HEK293T (cell line): Measurements from ENCODE around the gene B3GAT2.

ENCODE experiments used
- CTCF ChIA-PET: fragments of 350-600 bp; formaldehyde crosslinking; extraction: SDS; loops from one replicate; lab custom pipeline; 2021; ENCODE audit warnings: antibody characterized with exemption, inconsistent platforms; lab: Yijun Ruan, JAX
- POLR2A ChIA-PET: fragments of 350-600 bp; formaldehyde crosslinking; extraction: SDS; loops from one replicate; lab custom pipeline; 2020; ENCODE audit warnings: antibody characterized with exemption, inconsistent platforms; lab: Yijun Ruan, JAX
- DNase-seq: peaks from one replicate; pipeline ENCODE4 v3.0.0; 2012; ENCODE audit warnings: mixed read lengths; ENCODE audit errors: extremely low spot score
- ARNT ChIP-seq: fragments of 450-650 bp; IDR thresholded peaks from 2 replicates; pipeline ENCODE4 v1.6.1; 2017; ENCODE audit warnings: mild to moderate bottlenecking
- BHLHE40 ChIP-seq: fragments of 450-650 bp; IDR thresholded peaks from 2 replicates; pipeline ENCODE4 v1.6.1; 2016; ENCODE audit warnings: mild to moderate bottlenecking, moderate library complexity, borderline replicate concordance
- CTBP1 ChIP-seq: fragments of 450-650 bp; IDR thresholded peaks from 2 replicates; pipeline ENCODE4 v1.6.1; 2016; ENCODE audit warnings: borderline replicate concordance
- ELF4 ChIP-seq: fragments of 450-650 bp; IDR thresholded peaks from 2 replicates; pipeline ENCODE4 v1.6.1; 2017; ENCODE audit warnings: antibody characterized with exemption
- FOXA1 ChIP-seq: fragments of 450-650 bp; IDR thresholded peaks from 2 replicates; pipeline ENCODE4 v1.6.1; 2016; ENCODE audit warnings: mild to moderate bottlenecking
- FOXK2 ChIP-seq: fragments of 450-650 bp; IDR thresholded peaks from 2 replicates; pipeline ENCODE4 v1.6.1; 2016; ENCODE audit warnings: mild to moderate bottlenecking
- FOXM1 ChIP-seq: fragments of 450-650 bp; IDR thresholded peaks from 2 replicates; pipeline ENCODE4 v1.6.1; 2017; ENCODE audit warnings: mild to moderate bottlenecking, borderline replicate concordance
- HDGF ChIP-seq: fragments of 450-650 bp; IDR thresholded peaks from 2 replicates; pipeline ENCODE4 v1.6.1; 2017; ENCODE audit warnings: antibody characterized with exemption, borderline replicate concordance
- L3MBTL2 ChIP-seq: fragments of 450-650 bp; conservative IDR thresholded peaks from 2 replicates; pipeline ENCODE4 v1.6.1; 2016; ENCODE audit warnings: mild to moderate bottlenecking
- LEF1 ChIP-seq: fragments of 450-650 bp; IDR thresholded peaks from 2 replicates; pipeline ENCODE4 v1.6.1; 2017; ENCODE audit warnings: mild to moderate bottlenecking, borderline replicate concordance
- NFRKB ChIP-seq: fragments of 450-650 bp; IDR thresholded peaks from 2 replicates; pipeline ENCODE4 v1.6.1; 2016; ENCODE audit warnings: mild to moderate bottlenecking, moderate library complexity
- SP1 ChIP-seq: fragments of 450-650 bp; IDR thresholded peaks from 2 replicates; pipeline ENCODE4 v1.6.1; 2017
- SUZ12 ChIP-seq: fragments of 450-650 bp; IDR thresholded peaks from 2 replicates; pipeline ENCODE4 v1.6.1; 2016; ENCODE audit warnings: mild to moderate bottlenecking
- TARDBP ChIP-seq: fragments of 450-650 bp; IDR thresholded peaks from 2 replicates; pipeline ENCODE4 v1.6.1; 2016
- ZNF384 ChIP-seq: fragments of 450-650 bp; IDR thresholded peaks from 2 replicates; pipeline ENCODE4 v1.6.1; 2016
- TF ChIP-seq, protein P1 (sequence below): fragments of 450-650 bp; IDR thresholded peaks from 2 replicates; pipeline ENCODE4 v1.6.1; 2016

B3GAT2 gene

GRCh38 chr6:70957284-70957617 lies 391 bp upstream of the B3GAT2 start:
- no peak for DNase-seq
- TF ChIP-seq SUZ12 (no peak), TARDBP (no peak), FOXA1 (no peak), ZNF384 (no peak), ARNT (no peak), FOXM1 (no peak), ELF4 (no peak), CTBP1 (no peak), BHLHE40 (no peak), LEF1 (no peak), SP1 (no peak), L3MBTL2 (no peak)
- ChIA-PET POLR2A (no interaction called here), CTCF (no interaction called here)

DNA sequence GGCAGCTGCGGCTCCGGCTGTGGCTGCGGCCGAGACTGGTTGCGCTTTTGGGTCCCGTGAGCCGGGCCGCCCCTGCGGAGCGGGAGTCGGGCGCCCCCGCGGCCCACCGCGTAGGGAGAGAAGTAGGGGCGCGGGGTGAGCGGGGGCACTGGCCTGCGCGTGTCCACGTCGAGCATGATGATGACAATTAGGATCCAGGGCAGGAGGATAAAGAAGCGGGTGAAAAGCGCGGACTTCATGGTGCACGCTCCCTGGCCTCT lies 739 bp downstream of the B3GAT2 start:
- ChIA-PET CTCF (interaction anchor here (0.7 to 1.6 kb wide), 16 partner anchors 11 to 735 kb away, joined by 3 to 10 read pairs (median 3); no protein-coding TSS in a partner anchor), POLR2A (no interaction called here)
- TF ChIP-seq ELF4, result no peak
- TF ChIP-seq ZNF384, result no peak
- no peak for TF ChIP-seq LEF1
- no peak for TF ChIP-seq FOXM1
- TF ChIP-seq FOXA1, result no peak
- TF ChIP-seq SUZ12, result no peak
- no peak for TF ChIP-seq HDGF
- no peak for TF ChIP-seq ARNT
- no peak for TF ChIP-seq BHLHE40
- TF ChIP-seq NFRKB, result no peak
- TF ChIP-seq SP1, result no peak
- TF ChIP-seq, protein P1, sequence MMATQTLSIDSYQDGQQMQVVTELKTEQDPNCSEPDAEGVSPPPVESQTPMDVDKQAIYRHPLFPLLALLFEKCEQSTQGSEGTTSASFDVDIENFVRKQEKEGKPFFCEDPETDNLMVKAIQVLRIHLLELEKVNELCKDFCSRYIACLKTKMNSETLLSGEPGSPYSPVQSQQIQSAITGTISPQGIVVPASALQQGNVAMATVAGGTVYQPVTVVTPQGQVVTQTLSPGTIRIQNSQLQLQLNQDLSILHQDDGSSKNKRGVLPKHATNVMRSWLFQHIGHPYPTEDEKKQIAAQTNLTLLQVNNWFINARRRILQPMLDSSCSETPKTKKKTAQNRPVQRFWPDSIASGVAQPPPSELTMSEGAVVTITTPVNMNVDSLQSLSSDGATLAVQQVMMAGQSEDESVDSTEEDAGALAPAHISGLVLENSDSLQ, result no peak
- DNase-seq, result no peak

DNA sequence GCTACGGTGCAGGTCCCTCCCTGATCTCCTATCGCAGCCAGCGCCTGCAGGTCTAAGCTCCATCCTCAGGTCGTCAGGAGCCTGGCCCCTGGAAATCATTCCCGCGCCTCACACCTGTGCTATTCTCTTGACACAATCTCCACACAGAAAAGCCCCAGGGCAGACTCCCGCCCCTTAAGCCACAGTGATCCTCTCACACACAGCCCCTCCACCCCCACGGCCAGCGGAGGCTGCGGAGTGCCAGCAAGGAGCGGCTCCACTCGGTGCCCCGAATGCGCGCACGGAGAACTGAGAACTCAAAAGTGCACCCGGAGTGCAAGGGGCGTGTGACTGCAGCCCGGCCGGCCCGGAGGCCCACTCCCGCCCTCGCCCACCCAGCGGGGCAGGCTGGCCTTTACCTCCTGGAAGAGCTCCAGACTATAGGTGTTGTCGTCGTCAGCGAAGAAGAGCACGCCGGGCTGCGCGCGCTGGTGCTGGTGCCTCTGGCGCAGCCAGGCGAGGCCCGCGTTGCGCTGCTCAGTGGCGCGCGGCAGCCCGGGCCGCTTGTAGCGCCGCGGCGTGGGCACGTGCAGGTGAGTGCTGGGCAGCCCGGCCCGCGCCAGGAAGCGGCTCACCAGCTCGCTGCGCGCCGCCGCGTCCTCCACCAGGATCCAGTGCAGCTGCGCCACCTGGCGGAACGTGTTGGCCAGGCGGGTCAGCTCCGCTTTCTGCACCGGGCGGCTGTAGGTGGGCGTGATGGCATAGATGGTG lies 1.2 kb downstream of the B3GAT2 start:
- peak; percentile 85 for DNase-seq
- TF ChIP-seq L3MBTL2 (peak; percentile 81), ZNF384 (no peak), ARNT (no peak), ELF4 (no peak), TARDBP (no peak), FOXA1 (no peak), SP1 (no peak), BHLHE40 (no peak), LEF1 (no peak)
- ChIA-PET CTCF (interaction anchor here (0.6 to 1.6 kb wide), 20 partner anchors 11 to 734 kb away, joined by 3 to 10 read pairs (median 3); no protein-coding TSS in a partner anchor), POLR2A (no interaction called here)

- TF ChIP-seq BHLHE40, result no peak
- TF ChIP-seq TARDBP, result no peak
- no peak for TF ChIP-seq SP1
- no peak for TF ChIP-seq FOXA1
- no peak for TF ChIP-seq ZNF384
- no peak for TF ChIP-seq ARNT
- TF ChIP-seq, protein P1, result no peak
- TF ChIP-seq LEF1, result no peak
- TF ChIP-seq FOXM1, result no peak
- TF ChIP-seq L3MBTL2, result no peak
- TF ChIP-seq CTBP1, result no peak
- TF ChIP-seq ELF4, result no peak
- TF ChIP-seq FOXK2, result no peak
- TF ChIP-seq HDGF, result no peak
- no peak for TF ChIP-seq NFRKB
- TF ChIP-seq SUZ12, result no peak
- DNase-seq, result no peak
- POLR2A ChIA-PET, result no interaction called here
- CTCF ChIA-PET, result interaction anchor here (0.9 to 1.6 kb wide), 3 partner anchors 14 to 60 kb away, joined by 3 to 4 read pairs (median 4); no protein-coding TSS in a partner anchor
These were observed 2.1 kb downstream of the B3GAT2 start for GRCh38 chr6:70954750-70955149.

- ChIA-PET POLR2A (no interaction called here), CTCF (no interaction called here)
- DNase-seq, result no peak
- TF ChIP-seq ELF4 (no peak), FOXA1 (no peak), NFRKB (no peak), CTBP1 (no peak), ARNT (no peak), TARDBP (no peak), LEF1 (no peak), FOXM1 (no peak), FOXK2 (no peak), ZNF384 (no peak), SUZ12 (no peak), SP1 (no peak), BHLHE40 (no peak), HDGF (no peak), L3MBTL2 (no peak)
- TF ChIP-seq, protein P1, result no peak
These were observed 2.7 kb downstream of the B3GAT2 start for GRCh38 chr6:70954176-70954575.
